Ramos (cell line): ENCODE measurements around the gene MAL.

Experiments
- in situ Hi-C: fragments of 300-500 bp; cut with MboI; formaldehyde crosslinking; loops from one replicate; pipeline ENCODE4 v1.14.3; 2022; ENCODE audit warnings: low sequenced_read_pairs; ENCODE audit not compliant: unreplicated experiment

The MAL gene

DNA sequence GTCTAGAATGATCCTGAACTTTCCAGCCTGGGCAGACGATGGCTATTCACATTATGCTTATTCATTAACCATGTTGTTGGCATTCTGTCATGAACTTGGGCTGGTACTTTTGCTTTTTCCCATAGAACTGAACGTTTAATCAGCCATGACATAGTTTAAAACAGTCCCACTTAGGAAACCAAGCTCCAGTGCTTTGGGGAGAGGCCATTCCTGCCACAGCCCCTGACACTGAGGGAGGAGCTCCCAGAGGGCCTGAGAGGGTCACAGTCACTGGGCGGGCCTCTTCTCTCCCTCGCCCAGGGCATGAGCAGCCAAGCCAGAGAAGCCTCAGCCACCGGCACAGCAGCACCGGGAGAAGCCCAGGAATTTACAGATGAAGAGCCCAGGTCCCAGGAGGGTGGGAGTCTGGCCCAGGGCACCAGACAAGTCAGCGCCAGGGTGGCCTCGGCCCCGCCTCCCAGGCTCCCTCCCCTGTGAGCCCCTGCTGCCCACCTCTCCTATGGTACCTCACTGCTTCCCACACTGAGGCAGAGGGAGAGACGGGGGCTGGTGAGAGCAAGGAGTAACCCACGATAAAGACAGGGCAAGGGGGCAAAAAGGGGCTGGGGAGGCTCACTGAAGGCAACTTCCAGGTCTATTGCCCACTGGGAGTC is 33.6 kb downstream of the MAL start:
- in situ Hi-C loops: no loop called here

DNA sequence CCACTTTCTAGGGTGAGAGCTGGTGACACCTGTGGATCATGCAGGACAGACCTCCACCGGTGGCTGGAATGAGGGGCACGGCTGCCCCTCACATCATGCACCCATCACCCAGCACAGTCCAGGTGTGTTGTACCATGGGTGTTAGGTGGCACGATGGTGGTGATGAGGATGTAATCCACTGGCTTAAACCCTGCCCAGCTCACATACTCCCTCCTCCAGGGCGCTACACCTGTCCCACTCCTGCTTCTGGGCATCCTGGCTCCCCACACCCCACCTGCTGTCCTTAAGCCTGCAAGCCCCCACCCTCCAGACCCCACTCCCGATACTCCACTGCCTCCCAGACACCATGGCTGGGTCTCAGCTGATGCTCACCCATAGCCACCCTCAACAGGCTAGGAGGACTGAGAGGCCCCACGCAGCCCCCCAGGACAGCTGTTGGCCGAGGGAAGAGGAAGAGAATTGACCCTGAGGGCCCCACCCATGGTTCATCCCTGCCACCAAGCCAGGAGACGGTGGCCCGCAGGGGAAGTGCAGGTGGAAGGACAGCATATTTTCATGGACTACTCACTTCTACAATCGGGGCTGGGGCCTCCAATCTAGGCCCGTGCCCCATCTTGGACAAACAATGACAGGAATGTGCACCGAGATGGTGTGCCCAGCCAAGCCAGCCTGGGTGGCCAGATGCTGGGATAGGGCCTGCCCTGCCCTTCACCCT is 34.3 kb downstream of the MAL start:
- in situ Hi-C loops: no loop called here

DNA sequence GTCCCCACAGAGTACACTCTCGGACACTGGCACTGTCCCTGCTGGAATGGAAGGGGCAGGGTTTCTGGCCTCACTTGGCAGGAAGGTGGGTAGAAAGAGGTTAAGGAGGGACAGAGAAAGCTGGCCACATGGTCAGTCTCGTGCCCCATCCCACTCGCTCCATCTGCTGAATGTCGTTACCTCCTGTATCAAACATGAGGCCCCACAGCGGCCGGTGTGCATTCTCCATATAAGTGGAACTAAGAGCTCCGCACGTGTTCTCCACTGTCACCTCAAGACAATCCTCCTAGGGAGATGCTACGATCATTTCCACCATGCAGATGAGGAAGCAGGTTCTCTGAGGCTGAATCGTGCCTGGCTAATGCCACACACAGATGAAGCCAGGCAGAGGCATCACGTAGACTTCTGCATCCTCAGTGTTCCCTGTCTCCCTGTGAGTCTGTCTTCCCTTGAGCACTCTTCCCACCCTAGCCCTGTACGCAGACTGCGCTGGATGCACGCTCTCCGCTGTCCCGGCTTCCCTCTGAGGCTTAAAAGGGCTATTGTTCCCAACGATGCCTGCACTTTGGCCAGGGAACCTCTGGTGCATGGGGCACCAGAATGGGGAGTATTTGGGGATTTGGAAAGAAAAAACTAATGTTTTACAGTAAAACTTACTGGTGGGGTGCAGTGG is 35.1 kb downstream of the MAL start:
- in situ Hi-C loops: no loop called here

DNA sequence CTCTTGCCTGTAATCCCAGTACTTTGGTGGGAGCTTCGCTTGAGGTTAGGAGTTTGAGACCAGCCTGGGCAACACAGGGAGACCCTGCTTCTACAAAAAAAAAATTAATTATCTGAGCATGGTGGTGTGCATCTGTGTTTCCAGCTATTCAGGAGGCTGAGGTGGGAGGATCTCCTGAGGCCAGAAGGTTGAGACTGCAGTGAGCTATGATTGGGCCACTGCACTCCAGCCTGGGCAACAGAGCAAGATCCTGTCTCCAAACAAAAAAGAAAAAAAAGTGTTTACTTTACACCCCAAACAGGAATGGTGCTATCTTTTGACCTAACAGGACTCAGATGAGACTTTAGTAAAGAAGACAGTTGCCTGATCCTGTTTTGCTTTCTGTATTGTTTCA is 35.6 kb downstream of the MAL start:
- in situ Hi-C loops: no loop called here

DNA sequence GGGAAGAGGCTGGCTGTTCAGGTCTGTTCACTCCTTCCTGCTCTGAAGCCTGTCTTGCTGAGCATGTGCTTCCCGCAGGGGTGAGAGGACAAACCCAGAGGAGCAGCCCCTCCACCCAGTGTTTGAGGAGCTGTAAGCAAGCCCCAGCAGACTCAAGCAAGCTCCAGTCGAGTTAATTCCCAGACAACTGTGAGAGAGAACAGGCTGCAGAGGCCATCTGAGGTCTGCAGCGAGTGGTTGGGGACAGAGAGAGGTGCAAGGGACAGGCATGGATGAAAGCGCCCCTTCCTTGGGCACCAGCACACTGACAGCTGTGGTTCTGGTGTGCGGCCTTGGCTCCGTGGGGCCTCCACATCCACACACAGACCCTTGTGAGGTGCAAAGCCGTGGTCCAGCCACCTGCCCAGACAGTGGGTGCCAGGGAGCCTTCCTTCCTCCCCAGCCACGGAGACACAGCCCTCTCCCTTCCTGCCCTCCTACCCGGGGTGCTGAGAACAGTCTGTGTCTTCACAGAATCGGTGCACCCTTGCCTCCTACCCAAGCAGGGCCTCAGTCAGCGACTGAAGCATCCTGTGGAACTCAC is 36.2 kb downstream of the MAL start:
- in situ Hi-C loops: no loop called here

DNA sequence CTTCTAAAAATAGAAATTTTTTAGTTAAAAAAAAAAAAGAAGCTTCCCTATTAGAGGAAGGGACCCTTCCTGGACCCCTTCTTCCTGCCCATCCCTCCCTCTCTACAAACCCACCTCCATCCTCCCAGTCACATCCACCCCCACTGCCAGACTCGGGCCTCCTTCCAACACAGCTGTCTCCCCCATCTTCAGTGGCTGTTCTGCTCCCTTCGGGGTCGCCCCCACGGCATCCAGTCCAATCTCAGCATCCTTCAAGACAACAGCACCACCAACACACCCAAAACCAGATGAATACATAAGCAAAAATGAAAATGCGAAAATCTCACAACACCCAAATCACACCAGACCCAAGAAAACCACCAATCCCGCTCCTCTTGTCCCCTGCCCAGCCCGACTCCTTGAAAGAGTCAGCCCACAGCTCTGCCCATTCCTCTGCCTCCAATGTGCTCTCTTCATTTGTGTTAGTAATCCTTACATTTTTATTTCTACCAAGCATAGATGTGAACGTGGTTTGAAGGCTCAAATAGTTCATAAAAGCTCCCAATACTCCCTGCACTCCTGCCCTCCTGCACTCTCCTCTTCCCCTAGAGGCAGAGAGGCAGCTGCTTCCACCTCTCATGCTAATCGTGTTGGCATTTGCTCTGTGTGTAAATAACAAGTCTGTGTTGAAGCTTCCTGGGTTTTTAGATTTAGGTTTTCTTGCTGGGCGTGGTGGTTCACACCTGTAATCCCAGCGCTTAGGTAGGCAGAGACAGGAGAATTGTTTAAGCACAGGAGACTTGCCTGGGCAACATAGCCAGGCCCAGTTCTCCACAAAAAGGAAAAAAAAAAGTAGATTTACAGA is 37.0 kb downstream of the MAL start:
- in situ Hi-C loops: no loop called here

DNA sequence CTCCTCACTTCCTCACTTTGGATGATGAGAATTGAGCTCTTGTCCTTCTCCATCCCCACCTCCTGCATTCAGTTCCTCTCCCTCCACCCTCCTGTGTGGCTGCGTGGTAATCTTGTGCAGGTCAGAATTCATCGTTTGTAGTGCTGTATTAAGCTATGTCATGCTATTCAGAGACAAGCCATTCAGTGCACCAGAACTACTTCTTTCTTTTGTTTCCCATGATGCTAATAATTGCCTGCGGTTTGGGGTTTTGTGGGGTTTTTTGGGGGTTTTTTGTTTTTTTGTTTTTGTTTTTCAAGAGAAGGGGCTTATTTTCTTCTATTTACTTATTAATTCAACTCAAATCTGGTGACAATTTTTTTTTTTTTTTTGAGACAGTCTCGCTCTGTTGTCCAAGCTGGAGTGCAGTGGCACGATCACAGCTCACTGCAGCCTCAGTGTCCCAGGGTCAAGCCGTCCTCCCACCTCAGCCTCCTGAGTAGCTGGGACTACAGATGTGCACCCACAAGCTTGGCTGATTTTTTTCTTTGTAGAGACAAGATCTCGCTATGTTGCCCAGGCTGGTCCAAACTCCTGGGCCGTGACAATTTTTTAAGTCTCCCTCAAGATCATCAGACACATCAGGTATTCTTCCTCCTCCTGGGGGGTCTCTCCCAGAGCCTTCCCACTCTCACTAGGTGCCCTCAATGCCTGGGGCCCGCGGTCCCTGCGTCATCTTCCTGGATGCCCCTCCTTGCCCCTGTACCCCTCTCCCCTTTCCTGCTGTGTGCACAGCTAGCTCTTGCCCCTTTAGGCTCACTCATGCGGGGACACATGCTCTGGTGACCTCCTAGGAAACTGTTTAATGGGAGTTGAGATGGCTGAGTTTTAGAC is 37.8 kb downstream of the MAL start:
- in situ Hi-C loops: no loop called here

DNA sequence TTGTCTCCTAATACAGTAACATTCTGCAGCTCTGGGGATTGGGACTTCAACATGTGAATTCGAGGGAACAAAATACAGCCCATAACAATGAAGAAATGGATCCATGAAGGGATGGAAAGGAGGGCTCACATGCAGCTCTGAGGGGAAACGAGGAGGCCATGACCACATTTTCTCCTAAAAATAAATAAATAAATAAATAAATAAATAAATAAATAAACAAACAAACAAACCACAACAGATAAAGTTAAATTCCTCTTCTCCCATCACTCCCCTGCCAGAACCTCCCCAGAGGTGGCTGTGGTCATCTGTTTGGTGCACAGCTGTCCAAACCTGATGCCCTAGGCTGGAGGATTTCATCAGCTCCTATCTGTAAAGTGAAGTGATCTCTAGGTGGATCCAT is 42.7 kb downstream of the MAL start:
- in situ Hi-C loops: no loop called here

DNA sequence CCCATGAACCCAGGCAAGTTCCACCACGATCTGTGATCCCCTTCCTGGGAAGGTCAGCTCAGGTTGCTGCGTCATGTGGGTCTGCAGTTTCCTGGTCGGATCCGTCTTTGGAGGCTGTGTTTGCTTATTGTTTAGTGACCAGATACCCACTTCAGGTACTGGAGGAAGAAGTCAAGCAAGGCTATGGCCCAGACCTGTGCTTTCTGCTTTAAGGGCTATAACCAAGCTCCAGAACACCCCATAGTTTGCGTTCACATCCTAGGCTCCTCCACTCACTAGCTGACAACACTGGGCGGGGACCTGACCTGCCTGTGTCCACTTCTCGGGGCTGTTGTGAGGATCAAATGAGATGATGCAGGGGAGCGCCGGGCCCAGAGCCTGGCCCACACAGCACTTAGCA is 44.0 kb downstream of the MAL start:
- in situ Hi-C loops: no loop called here

DNA sequence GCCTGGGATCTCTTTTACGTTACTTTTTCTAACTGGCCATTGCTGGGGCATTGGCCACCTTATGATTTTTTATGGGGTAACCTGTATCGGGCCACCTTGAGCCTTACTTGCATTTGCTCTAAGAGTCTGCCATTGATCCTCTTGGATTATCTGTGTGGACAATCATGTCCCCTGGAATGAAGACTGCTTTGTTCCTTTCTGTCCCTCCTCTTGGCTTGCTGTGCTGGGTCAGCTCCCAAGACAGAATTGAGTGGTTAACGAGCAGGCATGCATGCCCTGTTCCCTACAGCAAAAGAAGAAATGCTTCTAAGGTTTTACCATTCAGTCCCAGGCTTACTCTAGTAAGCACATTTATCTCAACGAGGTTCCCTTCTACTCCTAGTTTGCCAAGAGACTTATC is 46.3 kb downstream of the MAL start:
- in situ Hi-C loops: loop anchor here (10.0 kb wide), 1 partner anchor 63 kb away; no protein-coding TSS in a partner anchor

DNA sequence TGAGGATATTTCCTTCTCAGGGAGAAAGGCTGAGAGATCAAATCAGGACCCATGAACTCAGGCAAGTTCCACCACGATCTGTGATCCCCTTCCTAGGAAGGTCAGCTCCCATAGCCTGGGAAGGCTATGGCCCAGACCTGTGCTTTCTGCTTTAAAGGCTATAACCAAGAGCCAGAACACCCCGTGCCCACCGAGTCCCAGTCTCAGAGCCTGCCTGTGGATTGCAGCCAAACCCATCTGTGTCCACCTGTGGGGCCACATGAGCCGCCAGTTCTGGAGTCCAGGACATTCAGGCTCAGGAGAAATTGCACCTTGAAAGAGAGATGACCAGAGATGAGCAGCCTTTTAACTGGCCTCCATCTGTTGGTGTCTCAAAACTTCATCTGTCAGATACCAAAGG is 46.9 kb downstream of the MAL start:
- in situ Hi-C loops: loop anchor here (10.0 kb wide), 1 partner anchor 62 kb away; no protein-coding TSS in a partner anchor

DNA sequence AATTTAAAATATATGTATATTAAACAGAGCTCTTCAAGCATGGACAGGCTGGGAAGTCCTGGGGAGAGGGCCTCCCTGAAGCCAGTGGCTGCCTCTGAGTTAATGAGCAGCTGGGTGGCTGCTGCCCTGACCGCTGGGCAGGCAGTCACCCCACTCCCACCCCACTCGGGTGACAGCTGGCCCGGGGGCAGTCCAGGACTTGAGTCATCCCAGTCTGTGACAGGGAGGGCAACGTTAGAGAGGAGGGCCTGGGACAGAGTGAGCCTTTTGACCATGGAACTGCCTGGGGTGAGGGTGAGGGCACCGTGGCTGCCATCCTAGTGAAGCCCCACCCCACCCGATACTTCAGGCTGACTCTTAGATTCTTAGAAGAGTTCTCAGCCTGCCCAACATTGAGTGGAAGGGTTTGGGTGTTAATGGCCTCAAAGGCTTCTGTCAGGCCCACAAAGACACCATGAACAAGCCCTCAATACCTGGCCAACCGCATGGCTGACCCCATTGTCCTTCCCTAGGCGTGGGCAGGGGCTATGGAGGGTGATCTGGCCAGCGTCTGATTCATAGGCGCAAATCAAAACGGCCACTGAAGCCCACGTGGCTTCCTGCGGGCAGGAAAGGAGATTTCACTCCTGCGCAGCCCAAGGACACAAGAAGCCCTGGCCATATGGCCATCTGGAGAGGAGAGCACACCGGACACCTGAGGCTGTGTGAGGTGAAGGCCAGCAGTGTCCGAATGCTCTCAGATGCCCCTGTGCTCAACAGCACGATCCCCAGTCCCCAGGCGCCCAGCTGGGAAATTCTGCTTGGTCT is 48.6 kb downstream of the MAL start:
- in situ Hi-C loops: loop anchor here (10.0 kb wide), 1 partner anchor 61 kb away; no protein-coding TSS in a partner anchor

DNA sequence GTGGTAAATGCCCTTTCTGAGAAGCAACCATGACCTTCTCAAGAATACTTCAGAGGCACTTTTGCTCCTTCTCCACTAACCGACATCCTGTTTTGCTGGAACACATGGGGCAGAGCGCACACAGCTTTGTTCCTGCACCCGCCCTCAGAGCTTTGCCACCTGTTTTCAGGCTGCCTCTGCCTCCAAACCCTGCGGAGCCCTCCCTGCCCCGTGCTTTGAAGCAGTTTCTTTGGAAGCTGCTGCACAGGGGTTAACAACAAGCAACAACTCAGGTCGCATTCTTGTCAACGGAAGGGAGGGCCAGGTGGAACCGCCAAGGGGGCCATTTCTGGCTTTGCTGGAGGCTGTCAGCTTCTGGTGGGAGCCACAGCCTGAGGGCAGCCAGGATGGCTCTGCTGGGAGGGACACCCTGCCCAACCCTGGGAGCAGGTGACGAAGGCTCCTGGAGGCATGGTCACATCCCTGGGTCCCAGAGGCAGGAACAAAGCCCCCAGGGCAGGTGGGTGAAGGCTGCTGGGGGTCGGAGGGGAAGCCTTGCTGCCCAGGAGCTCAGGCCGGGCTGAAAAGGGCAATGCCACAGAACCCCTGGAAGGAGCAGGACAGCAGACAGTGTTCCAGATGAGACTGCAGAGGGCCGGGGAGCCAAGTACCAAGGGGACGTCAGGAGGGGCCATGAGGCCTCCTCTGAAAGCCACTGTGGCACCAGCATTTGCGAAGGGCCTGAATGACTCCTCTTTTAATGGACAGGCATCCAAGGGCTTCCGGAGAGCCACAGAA is 49.3 kb downstream of the MAL start:
- in situ Hi-C loops: loop anchor here (10.0 kb wide), 1 partner anchor 60 kb away; no protein-coding TSS in a partner anchor

DNA sequence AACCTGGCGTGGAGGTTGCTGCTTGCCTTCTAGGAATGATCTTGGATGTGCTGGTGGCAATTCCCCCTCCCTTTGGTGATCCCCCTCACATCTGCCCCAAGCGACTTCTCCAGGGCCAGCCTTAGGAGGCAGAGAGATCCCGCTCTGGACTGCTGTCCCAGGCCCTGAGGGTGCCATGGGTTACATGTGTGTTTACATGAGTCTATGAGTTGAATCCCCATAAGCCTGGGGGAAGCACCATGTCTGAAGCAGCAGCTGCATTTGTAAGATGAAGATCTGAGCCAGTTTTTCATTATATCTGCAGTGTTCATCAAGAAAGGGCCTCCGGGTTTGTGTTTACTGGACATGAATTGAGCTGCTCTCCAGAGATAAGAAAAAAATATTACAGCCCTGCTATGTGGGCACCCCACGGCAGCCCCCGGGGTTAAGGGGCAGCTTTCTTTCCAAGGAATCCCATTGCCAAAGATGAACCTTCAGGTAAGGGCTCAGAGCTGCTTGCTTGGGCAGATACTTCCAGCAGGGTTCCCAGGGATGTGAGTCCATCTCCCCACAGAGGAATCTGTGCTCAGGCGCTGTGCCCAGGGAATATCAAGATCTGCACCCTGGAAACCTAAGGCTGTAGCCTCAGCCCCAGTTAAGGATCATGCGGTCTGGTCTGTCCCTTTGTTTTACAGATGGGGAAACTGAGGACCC is 50.1 kb downstream of the MAL start:
- in situ Hi-C loops: loop anchor here (10.0 kb wide), 1 partner anchor 59 kb away; no protein-coding TSS in a partner anchor

DNA sequence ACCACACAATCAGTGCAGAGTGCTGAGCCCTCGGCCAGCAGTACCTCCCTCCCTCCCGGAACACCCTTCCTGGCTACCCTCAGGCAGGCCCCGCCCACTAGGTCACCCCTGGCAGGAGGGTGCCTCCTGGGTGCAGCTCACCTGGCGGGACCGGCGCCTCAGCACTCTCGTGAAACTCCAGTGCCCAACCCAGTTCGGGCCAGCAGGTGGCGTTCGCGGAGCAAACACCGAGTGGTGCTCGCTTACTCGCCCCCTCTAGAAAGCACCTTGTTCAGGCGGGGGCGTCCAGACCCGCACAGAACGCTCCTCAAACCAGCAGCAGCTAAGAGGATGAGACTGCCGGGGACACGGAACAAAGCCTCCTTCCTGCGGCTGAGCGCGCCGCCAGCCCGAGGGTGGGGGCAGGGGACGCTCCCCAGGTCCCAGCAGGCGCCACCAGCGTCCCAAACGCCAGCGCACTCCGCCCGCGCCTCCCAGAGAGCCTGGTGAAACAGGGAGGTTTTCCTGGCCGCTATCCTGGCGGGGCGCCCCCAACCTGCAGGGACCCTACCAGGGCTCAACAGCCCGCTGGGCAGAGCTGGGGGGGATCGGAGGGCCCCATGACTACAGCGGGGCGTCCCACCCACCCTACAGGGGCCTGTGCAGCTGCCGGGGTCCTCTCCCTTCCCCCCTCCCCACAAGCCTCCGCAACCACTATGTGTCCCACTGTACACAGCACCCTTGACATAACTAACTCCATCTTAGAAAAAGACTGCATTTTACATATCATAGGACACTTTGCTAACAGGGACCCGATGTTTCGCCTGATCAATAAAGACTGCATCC is 51.4 kb downstream of the MAL start:
- in situ Hi-C loops: loop anchor here (10.0 kb wide), 1 partner anchor 58 kb away; no protein-coding TSS in a partner anchor

DNA sequence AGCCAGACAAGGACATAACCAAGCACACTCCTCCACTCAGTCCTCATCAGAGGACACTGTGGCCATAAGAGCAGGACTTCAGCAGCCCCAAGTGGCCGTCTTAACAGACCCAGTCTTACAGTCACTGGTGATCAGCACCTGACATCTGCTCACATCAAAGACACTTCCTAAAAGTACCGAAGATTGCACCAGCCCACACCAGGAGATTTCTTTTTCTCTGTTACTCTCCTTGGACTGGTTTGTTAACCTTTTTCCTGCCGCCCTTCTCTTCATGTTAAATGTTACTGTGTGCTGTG is 52.0 kb downstream of the MAL start:
- in situ Hi-C loops: loop anchor here (10.0 kb wide), 1 partner anchor 57 kb away; no protein-coding TSS in a partner anchor
